Mesenteric fat pad (tissue), 1 donor: ENCODE results near the gene DTD1. TPM values are rescaled to one million over a fixed set of nuclear protein-coding genes. Genes with fewer than 3 reads are reported as not detected.
"Not testable (repeated sequence)": the region's sequence is repeated elsewhere in the genome, so short reads cannot be mapped to it uniquely, and the experiment has no call there.

Experiments used
- DNase-seq: peaks from one replicate; pipeline ENCODE4 v3.0.0-alpha.2; 2020; ENCODE audit warnings: low spot score
- total RNA-seq: library from RNA; stranded (reverse); fragmentation: NEBNext Ultra II Directional; extraction: Animal tissue kit (Norgen Biotek cat#: 25700); gene quantifications from one replicate; pipeline ENCODE4 v1.2.1, GENCODE V29; 2021
- donor health status: DM: yes; HTN: yes; CAD: no.

The DTD1 gene
- total RNA-seq, 1 donor from 2014 or later, result 26.5 TPM

- DNase-seq, result no peak
These were observed 151.0 kb downstream of the DTD1 start for GRCh38 chr20:18738888-18739287.

- DNase-seq, result no peak
These were observed 151.9 kb downstream of the DTD1 start for GRCh38 chr20:18739751-18740166.

GRCh38 chr20:18740726-18741125, 152.9 kb downstream of the DTD1 start:
- no peak for DNase-seq

- no peak for DNase-seq
These were observed 155.0 kb downstream of the DTD1 start for GRCh38 chr20:18742841-18743240.

GRCh38 chr20:18743665-18744440, 156.0 kb downstream of the DTD1 start:
- no peak for DNase-seq

- DNase-seq, result no peak
These were observed 159.2 kb downstream of the DTD1 start for GRCh38 chr20:18747090-18747489.

- no peak for DNase-seq
These were observed 161.1 kb downstream of the DTD1 start for GRCh38 chr20:18748987-18749386.

- no peak for DNase-seq
These were observed 161.7 kb downstream of the DTD1 start for GRCh38 chr20:18749528-18749927.

GRCh38 chr20:18750735-18751134, 162.9 kb downstream of the DTD1 start:
- DNase-seq, result no peak

GRCh38 chr20:18754030-18754652, 166.3 kb downstream of the DTD1 start:
- no peak for DNase-seq

- no peak for DNase-seq
These were observed 166.8 kb downstream of the DTD1 start for GRCh38 chr20:18754653-18755045.

GRCh38 chr20:18760852-18761251, 173.0 kb downstream of the DTD1 start:
- DNase-seq, result peak; percentile 57

- no peak for DNase-seq
These were observed 179.8 kb downstream of the DTD1 start for GRCh38 chr20:18767676-18768075.

- DNase-seq, result no peak
These were observed 185.7 kb downstream of the DTD1 start for GRCh38 chr20:18773566-18773965.

- DNase-seq, result no peak
These were observed 186.4 kb downstream of the DTD1 start for GRCh38 chr20:18774207-18774606.

GRCh38 chr20:18775633-18776032, 187.8 kb downstream of the DTD1 start:
- DNase-seq, result no peak

GRCh38 chr20:18778690-18779392, 191.0 kb downstream of the DTD1 start:
- no peak for DNase-seq

- no peak for DNase-seq
These were observed 192.7 kb downstream of the DTD1 start for GRCh38 chr20:18780385-18781130.

- no peak for DNase-seq
These were observed 193.7 kb downstream of the DTD1 start for GRCh38 chr20:18781509-18781908.

- DNase-seq, result no peak
These were observed 195.6 kb downstream of the DTD1 start for GRCh38 chr20:18783385-18783959.

- DNase-seq, result not testable (repeated sequence)
These were observed 199.2 kb downstream of the DTD1 start for GRCh38 chr20:18787046-18787445.
